IPS DF 6.9 (cell line): ENCODE results near the gene BTBD17.
"Not testable (repeated sequence)": the region's sequence is repeated elsewhere in the genome, so short reads cannot be mapped to it uniquely, and the experiment has no call there.

ENCODE experiments used
- DNase-seq: peaks from one replicate; pipeline ENCODE4 v3.0.0-alpha.2; 2013; ENCODE audit warnings: low read depth, low spot score
- H3K27ac ChIP-seq: one replicate; pipeline ENCODE4 v1.5.1; 2013; ENCODE audit warnings: low read length, control low read depth
- H3K27me3 ChIP-seq: 2 replicates; pipeline ENCODE4 v1.6.1; 2013; ENCODE audit warnings: mild to moderate bottlenecking, low read length; ENCODE audit not compliant: control insufficient read depth, insufficient read depth
- H3K36me3 ChIP-seq: 2 replicates; pipeline ENCODE4 v1.6.1; 2013; ENCODE audit warnings: low read length; ENCODE audit not compliant: control insufficient read depth, insufficient read depth
- H3K4me1 ChIP-seq: 2 replicates; pipeline ENCODE4 v1.6.1; 2013; ENCODE audit warnings: low read length; ENCODE audit not compliant: control insufficient read depth, insufficient read depth
- H3K4me3 ChIP-seq: 2 replicates; pipeline ENCODE4 v1.5.1; 2013; ENCODE audit warnings: mild to moderate bottlenecking, low read length
- H3K9me3 ChIP-seq: 2 replicates; pipeline ENCODE4 v1.6.1; 2013; ENCODE audit warnings: low read length, inconsistent platforms; ENCODE audit not compliant: control insufficient read depth, insufficient read depth
- WGBS: extraction: QIAGEN DNeasy Blood & Tissue Kit; methylation state at CpG from one replicate; pipeline ENCODE4 v1.1.7; 2013; ENCODE audit warnings: mixed read lengths, missing lambda C conversion rate; ENCODE audit not compliant: insufficient read length, insufficient coverage; 5-methylcytosine and 5-hydroxymethylcytosine counted together

The BTBD17 gene, protein sequence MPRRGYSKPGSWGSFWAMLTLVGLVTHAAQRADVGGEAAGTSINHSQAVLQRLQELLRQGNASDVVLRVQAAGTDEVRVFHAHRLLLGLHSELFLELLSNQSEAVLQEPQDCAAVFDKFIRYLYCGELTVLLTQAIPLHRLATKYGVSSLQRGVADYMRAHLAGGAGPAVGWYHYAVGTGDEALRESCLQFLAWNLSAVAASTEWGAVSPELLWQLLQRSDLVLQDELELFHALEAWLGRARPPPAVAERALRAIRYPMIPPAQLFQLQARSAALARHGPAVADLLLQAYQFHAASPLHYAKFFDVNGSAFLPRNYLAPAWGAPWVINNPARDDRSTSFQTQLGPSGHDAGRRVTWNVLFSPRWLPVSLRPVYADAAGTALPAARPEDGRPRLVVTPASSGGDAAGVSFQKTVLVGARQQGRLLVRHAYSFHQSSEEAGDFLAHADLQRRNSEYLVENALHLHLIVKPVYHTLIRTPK

DNA sequence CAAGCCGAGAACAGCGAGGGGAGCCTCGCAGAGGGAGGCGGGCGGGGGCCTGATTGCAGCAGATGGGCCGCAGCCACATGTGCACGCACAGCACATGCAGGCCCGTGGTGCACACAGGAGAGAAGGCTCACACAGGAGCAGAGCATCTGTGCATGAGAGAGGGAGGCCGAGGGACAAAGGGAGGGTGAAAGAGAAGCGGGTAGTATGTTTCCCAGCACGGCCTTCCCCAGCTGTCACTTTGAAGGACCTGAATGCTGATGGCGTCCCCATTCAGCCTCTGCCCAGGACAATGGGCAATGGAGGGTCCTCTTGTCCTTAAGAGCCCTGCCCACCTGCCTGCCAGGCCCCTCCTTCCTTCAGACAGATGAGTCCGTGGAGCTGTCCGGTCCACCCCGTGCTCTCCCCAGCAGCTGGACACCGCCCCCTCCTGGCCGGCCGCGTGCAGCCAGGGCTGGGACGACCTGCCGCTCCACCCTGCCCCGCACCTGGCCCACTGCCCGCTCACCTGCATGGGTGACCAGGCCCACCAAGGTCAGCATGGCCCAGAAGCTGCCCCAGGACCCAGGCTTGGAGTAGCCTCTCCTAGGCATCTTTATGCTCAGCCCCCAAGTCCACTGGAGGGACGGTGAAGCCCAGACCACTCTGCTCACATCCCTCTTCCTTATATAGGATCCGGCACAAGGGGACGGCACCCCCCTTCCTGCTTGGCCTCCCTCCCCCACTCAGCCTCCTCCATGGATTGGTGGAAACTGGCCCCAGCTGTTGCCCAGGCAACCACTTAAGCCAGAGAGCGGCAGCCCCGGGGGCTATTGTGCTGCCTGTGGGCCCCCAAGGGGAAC lies at the start of gene BTBD17:
BTBD17 (minus strand) TSS at position 639 of the 839 bp plus-strand sequence; CDS start at position 590, 49 bp downstream.
- Histone ChIP-seq H3K36me3 (no peaks in the 10 kb centered on the region), H3K27me3 (peaks cover 13% of the 10 kb centered on the region; the same call in 1 of the 2 replicates), H3K27ac (no peak within 1 kb of the TSS), H3K4me3 (peak within 1 kb of the TSS; percentile 12; the same call in 1 of the 2 replicates), H3K9me3 (no peaks in the 10 kb centered on the region), H3K4me1 (peaks cover 12% of the 10 kb centered on the region)
- DNase-seq, result no peak
- no CpG with 5 or more reads among the region's 28 CpGs for WGBS

- no CpG with 5 or more reads among the region's 4 CpGs for WGBS
- DNase-seq, result no peak
- Histone ChIP-seq H3K4me1 (0 out of 2 replicates have a peak, but pooled peaks cover 1% of the 10 kb centered on the region), H3K4me3 (no peak overlapping the region), H3K27ac (no peak overlapping the region), H3K36me3 (no peaks in the 10 kb centered on the region), H3K9me3 (no peaks in the 10 kb centered on the region), H3K27me3 (no peaks in the 10 kb centered on the region)
These were observed 48.4 kb upstream of the BTBD17 start for GRCh38 chr17:74410001-74410443.

GRCh38 chr17:74408815-74409214 lies 47.1 kb upstream of the BTBD17 start:
- Histone ChIP-seq H3K36me3 (no peaks in the 10 kb centered on the region), H3K4me1 (peaks cover 8% of the 10 kb centered on the region), H3K4me3 (no peak overlapping the region), H3K27ac (no peak overlapping the region), H3K9me3 (no peaks in the 10 kb centered on the region), H3K27me3 (no peaks in the 10 kb centered on the region)
- no CpG with 5 or more reads among the region's 4 CpGs for WGBS
- no peak for DNase-seq

- H3K4me1 ChIP-seq, result peaks cover 12% of the 10 kb centered on the region
- no CpG with 5 or more reads among the region's 3 CpGs for WGBS
- no peak for DNase-seq
- no peaks in the 10 kb centered on the region for H3K9me3 ChIP-seq
- no peaks in the 10 kb centered on the region for H3K36me3 ChIP-seq
- H3K27ac ChIP-seq, result no peak overlapping the region
- H3K27me3 ChIP-seq, result no peaks in the 10 kb centered on the region
- no peak overlapping the region for H3K4me3 ChIP-seq
These were observed 46.6 kb upstream of the BTBD17 start for GRCh38 chr17:74408262-74408661.

DNA sequence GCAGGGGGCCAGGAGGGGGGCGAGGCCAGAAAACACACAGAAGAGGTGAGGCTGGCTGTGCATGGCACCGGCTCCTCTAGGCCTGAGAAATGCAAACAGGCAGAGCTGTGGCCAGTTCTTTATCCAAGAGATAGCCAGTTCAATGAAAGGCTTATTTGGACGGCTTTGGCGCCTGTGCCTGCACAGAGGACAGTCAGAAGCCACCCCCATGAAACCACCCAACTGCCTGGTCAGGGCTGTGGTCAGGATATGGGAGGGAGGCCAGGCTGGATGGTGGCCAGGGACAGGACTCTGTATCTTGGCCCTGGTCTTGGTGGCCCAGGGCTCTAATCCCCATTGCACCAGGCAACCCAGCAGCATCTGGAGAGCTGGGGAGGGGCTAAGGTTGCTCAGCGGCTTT lies 45.7 kb upstream of the BTBD17 start:
- H3K4me3 ChIP-seq, result no peak overlapping the region
- H3K9me3 ChIP-seq, result no peaks in the 10 kb centered on the region
- H3K27me3 ChIP-seq, result no peaks in the 10 kb centered on the region
- H3K27ac ChIP-seq, result no peak overlapping the region
- no peaks in the 10 kb centered on the region for H3K36me3 ChIP-seq
- peaks cover 12% of the 10 kb centered on the region for H3K4me1 ChIP-seq
- no peak for DNase-seq
- no CpG with 5 or more reads among the region's 5 CpGs for WGBS

- WGBS, result no CpG with 5 or more reads among the region's 5 CpGs
- H3K4me1 ChIP-seq, result peaks cover 12% of the 10 kb centered on the region
- H3K27ac ChIP-seq, H3K27me3 ChIP-seq, H3K9me3 ChIP-seq, H3K4me3 ChIP-seq, DNase-seq, H3K36me3 ChIP-seq: not testable (repeated sequence)
These were observed 43.6 kb upstream of the BTBD17 start for GRCh38 chr17:74405311-74405710.

DNA sequence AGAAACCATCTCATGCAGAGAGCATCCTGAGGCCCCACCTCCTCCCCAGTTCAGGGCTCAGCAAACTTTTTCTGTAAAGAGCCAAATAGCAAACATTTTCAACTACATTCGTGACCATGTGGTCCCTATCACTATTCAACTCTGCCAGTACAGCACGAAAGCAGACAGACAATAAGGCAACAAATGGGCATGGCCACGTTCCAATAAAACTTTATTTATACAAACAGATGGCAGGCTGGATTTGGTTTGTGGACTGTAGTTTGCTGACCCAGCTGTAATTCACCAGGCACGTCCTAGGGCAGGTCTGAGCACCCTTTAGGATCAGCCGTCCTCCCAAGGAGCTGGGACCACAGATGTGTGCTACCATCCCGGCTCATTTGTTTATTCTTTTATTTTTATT lies 43.1 kb upstream of the BTBD17 start:
- WGBS, result no CpG with 5 or more reads among the region's 6 CpGs
- Histone ChIP-seq H3K4me1 (peaks cover 10% of the 10 kb centered on the region), H3K36me3 (no peaks in the 10 kb centered on the region), H3K9me3 (no peaks in the 10 kb centered on the region), H3K27me3 (no peaks in the 10 kb centered on the region), H3K4me3 (no peak overlapping the region), H3K27ac (no peak overlapping the region)
- DNase-seq, result no peak

GRCh38 chr17:74404218-74404617 lies 42.5 kb upstream of the BTBD17 start:
- H3K4me3 ChIP-seq, result no peak overlapping the region
- no CpG with 5 or more reads among the region's 7 CpGs for WGBS
- peaks cover 10% of the 10 kb centered on the region for H3K4me1 ChIP-seq
- no peak overlapping the region for H3K27ac ChIP-seq
- no peaks in the 10 kb centered on the region for H3K9me3 ChIP-seq
- no peaks in the 10 kb centered on the region for H3K27me3 ChIP-seq
- no peaks in the 10 kb centered on the region for H3K36me3 ChIP-seq
- DNase-seq, result no peak

- WGBS, result no CpG with 5 or more reads among the region's 12 CpGs
- Histone ChIP-seq H3K4me3 (no peak overlapping the region), H3K36me3 (no peaks in the 10 kb centered on the region), H3K27me3 (no peaks in the 10 kb centered on the region), H3K9me3 (no peaks in the 10 kb centered on the region), H3K27ac (no peak overlapping the region), H3K4me1 (peaks cover 10% of the 10 kb centered on the region)
- DNase-seq, result no peak
These were observed 42.0 kb upstream of the BTBD17 start for GRCh38 chr17:74403512-74404137.

GRCh38 chr17:74402048-74402447 lies 40.4 kb upstream of the BTBD17 start:
- no peak for DNase-seq
- H3K27me3 ChIP-seq, result no peaks in the 10 kb centered on the region
- H3K4me3 ChIP-seq, result no peak overlapping the region
- H3K9me3 ChIP-seq, result no peaks in the 10 kb centered on the region
- H3K36me3 ChIP-seq, result no peaks in the 10 kb centered on the region
- H3K27ac ChIP-seq, result no peak overlapping the region
- WGBS, result no CpG with 5 or more reads among the region's 7 CpGs
- H3K4me1 ChIP-seq, result peaks cover 10% of the 10 kb centered on the region
